Measurements from ENCODE around the gene ART4. TPM values are rescaled to one million over a fixed set of nuclear protein-coding genes. Genes with fewer than 3 reads are reported as not detected.

The ART4 gene, protein sequence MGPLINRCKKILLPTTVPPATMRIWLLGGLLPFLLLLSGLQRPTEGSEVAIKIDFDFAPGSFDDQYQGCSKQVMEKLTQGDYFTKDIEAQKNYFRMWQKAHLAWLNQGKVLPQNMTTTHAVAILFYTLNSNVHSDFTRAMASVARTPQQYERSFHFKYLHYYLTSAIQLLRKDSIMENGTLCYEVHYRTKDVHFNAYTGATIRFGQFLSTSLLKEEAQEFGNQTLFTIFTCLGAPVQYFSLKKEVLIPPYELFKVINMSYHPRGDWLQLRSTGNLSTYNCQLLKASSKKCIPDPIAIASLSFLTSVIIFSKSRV
- not detected in 2 replicates for total RNA-seq (2014; rRNA removed; shearing (Covaris generic))
- not detected in 2 replicates for polyA plus RNA-seq (2015; cell fraction: cytosol; rRNA removed)
- polyA plus RNA-seq (2015; cell fraction: nucleus; rRNA removed): not detected in 2 replicates

DNA sequence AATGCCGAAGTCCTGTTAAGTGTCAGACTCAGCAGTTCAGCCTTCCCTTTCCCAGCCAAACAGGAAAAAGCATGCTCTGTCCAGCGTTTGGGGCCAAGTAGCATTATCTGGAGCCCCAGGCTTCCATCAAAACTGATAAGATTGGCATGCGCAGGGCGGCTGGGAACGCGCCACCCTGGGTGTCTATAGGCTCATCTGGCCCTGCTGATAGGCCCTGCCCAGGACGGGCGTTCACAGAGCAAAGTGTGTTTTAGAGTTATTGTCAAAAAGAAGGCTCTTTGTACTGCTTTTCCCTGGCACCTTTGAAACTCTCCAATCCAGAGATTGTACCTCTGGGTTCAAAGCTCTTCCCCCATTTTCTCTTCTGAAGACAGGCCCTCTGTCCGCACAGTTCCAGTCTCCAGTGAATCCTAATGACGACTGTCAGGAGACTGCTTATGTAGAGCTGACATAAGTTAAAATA lies at the start of gene ART4:
ART4 (minus strand) TSS at position 102 of the 463 bp plus-strand sequence. CDS start 413 bp downstream, outside the sequence.
- DNase-seq (ENCODE audit: low read depth, low spot score): no peak
- in situ Hi-C loops (cut with HindIII; ENCODE audit: low pct_unique_long_range_greater_than_20kb, low sequenced_read_pairs): no loop called here

DNA sequence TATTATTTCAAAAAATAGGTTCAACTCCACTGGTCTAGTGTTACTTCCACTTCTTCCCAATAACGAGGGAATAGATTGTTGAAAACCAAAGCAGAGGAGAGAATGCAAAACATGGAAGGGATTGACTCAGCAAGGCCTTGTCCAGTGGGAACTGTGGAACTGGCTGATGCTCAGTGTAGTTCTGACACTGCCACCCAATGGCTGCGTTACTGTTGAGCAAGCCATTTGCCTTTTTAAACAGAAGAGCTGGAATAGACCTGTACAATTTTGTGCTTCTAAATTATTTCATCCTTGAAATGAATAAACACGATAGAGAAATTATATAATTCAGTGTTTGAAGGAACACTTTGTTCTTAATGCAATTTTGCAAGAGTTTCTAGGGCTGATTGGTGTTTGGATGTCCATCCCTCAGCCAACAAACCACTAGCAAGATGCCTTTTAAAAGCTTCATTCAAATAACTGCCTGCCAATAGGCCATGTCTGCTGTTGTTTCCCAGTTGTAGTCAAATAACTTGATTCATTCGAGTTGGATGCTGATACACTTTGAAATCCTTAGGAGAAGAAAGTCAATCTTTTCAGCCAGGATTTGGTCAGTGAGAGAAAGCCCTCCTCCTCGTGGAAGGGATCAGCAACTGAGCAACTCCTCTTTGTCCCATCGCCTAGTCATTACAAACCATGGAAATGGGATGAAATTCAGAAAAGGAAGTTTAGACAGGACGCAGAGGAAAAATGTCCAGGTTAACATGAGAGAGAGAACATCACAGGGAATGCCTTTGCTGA lies 49.6 kb upstream of the ART4 start:
- in situ Hi-C loops (cut with HindIII; ENCODE audit: low pct_unique_long_range_greater_than_20kb, low sequenced_read_pairs): no loop called here
- peak; percentile 84 for DNase-seq (ENCODE audit: low read depth, low spot score)

DNA sequence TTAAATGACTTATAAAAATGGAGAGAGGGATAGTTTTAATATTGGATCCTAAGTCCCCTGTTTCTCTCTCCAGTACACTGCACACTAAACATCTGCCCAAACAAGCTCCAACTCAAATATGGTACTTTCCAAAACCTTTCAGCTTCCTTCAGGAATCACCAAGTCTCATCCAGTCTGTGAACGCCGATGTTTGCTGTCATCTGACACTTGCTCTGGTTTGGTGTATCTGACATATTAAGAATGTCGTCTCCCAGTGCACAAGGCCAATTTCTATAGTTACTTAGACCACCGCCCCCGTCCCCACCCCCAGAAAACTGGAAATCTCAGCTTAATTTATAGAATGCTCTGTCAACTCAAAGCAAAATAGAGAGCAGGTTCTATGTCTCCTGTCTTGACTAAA lies 47.4 kb upstream of the ART4 start:
- no peak for DNase-seq (ENCODE audit: low read depth, low spot score)
- in situ Hi-C loops (cut with HindIII; ENCODE audit: low pct_unique_long_range_greater_than_20kb, low sequenced_read_pairs): no loop called here

DNA sequence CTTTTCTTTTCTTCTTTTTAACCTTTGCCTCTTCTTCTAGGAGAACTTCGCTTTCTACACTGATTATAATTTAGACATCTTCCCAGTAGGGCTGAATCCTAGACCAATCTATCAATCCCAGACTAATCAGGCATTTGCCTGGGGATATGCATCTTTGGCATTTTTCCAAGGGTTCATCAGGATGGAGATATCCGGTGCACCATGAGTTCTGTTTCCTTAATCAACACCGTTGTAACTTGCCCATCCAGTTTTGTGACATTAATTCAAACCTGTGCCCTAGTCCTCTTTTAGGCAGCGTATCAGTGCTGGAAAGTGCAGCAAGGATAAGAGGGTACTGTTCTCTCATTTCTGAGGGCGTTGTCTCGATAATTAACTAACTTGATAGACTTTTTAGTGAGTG lies 42.9 kb upstream of the ART4 start:
- in situ Hi-C loops (cut with HindIII; ENCODE audit: low pct_unique_long_range_greater_than_20kb, low sequenced_read_pairs): no loop called here
- no peak for DNase-seq (ENCODE audit: low read depth, low spot score)

DNA sequence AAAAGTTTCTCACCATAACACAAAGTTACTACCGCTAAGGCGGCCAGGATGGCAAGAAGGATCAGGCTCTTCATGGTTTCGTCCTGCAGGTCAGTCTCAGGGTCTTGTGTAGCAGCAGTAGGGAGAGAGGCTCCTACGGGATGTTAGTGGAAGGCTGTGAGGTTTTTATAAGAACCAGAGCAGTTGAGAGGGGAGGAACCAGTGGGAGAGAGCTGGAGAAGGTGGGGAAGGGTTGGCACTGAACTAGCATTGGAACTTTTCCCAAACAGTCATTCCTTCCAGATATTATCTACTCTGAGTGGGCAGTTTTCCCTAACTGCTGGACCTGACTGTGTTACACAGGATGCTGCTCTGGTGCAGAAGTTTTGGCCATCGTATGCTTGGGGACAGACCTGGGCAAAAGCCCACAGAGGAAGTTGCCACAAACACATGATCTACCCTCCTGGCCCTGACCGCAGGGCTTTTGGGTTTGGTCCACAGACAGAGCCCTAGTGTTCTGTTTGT lies 42.4 kb upstream of the ART4 start, which contains the start of gene MGP:
MGP (minus strand) TSS at position 137 of the 504 bp plus-strand sequence; CDS start at position 74, 63 bp downstream.
- DNase-seq (ENCODE audit: low read depth, low spot score): peak; percentile 38
- in situ Hi-C loops (cut with HindIII; ENCODE audit: low pct_unique_long_range_greater_than_20kb, low sequenced_read_pairs): no loop called here

DNA sequence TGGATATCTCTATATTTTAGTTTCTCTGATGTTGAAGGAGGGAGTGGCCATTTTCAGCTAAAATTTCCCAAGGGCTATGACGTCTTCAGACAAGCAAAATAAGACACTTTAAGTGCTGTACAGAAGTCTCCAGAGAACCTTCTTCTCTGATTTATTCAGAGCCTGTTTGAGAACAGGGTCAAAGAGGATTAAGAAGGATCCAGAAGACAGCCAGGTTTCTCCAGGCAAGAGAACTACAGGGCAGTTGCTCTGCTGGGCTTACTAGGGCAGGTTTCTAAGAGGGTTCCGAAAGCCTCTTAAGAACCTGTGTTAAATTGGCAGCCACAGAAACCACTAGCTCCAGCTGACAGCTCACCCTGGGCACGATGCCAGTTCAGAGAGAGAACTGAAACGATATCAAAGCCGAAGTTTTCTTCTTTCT lies 41.1 kb upstream of the ART4 start:
- DNase-seq (ENCODE audit: low read depth, low spot score): peak; percentile 87
- in situ Hi-C loops (cut with HindIII; ENCODE audit: low pct_unique_long_range_greater_than_20kb, low sequenced_read_pairs): no loop called here

DNA sequence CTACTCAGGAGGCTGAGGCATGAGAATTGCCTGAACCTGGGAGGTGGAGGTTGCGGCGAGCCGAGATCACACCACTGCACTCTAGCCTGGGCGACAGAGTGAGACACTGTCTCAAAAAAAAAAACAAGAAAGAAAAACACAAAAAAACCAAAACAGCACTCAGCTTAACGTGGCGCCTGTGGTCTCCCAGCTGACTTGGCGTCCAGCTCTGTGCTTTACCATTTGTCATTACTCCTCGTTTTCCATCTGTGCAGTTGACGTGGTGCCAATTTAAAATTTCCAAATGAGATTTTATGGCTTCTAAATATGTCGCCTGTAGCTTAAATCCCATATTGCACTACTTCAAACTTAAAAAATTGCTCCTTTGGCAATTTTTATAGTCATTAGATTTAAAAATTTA lies 40.4 kb upstream of the ART4 start:
- DNase-seq (ENCODE audit: low read depth, low spot score): no peak
- in situ Hi-C loops (cut with HindIII; ENCODE audit: low pct_unique_long_range_greater_than_20kb, low sequenced_read_pairs): no loop called here

DNA sequence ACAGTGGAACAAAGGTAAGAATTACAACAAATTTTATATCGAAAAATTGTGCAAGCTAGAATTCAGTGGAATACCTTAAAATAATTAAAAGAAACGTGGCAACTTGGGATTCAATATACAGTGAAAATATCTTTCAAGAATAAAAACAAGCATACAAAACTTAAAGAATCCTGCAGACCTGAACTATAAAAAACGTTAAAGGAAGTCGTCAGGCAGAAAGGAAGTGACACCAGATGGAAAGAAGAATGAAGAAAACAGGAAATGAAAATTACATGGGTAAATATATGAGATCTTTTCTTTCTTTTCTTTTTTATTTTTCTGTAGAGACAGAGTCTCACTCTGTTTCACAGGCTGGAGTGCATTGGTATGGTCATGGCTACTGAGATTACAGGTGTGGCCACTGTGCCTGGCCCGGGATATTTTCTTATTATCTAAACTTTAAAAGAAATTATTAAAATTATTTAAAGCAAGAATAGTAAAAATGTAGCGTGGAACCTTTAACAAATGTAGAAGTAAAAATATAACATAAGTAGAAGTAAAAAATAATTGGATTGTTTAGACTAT lies 37.6 kb upstream of the ART4 start:
- in situ Hi-C loops (cut with HindIII; ENCODE audit: low pct_unique_long_range_greater_than_20kb, low sequenced_read_pairs): no loop called here

DNA sequence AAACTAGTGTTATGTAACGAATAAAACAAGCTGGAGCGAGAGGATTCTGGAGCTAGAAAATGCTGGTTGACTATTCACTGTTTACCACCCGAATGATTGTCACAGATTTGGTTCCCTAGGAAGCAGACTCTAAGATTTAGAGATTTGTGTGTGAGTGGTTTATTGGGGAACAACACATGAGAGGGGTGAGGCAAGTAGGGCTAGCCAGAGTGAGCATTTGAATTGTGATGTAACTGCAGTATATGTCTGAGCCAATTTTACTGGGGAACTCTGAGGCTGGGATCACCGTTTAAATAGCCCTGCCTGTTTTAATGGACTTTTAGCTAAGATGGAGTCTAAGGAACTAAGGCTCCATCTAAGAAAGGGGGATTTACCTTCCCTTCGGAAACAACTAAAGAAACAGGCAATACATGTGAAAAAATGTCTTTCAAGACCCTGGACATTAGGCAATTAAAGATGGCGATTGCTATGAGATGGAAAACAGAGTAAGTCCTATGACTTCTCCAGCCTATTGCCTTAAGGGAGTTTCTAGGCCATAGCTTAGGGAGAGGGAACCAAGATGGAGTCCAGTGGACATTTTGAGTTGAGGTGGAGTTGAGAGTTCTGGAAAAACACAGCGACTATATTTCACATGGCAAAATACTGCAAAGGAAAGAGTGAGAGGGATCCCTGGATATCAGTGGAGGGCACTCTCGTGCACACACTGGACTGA lies 36.1 kb upstream of the ART4 start:
- DNase-seq (ENCODE audit: low read depth, low spot score): no peak
- in situ Hi-C loops (cut with HindIII; ENCODE audit: low pct_unique_long_range_greater_than_20kb, low sequenced_read_pairs): no loop called here

More for the DNA sequence above, 37.6 kb upstream of the ART4 start:
- DNase-seq (ENCODE audit: low read depth, low spot score): no peak

DNA sequence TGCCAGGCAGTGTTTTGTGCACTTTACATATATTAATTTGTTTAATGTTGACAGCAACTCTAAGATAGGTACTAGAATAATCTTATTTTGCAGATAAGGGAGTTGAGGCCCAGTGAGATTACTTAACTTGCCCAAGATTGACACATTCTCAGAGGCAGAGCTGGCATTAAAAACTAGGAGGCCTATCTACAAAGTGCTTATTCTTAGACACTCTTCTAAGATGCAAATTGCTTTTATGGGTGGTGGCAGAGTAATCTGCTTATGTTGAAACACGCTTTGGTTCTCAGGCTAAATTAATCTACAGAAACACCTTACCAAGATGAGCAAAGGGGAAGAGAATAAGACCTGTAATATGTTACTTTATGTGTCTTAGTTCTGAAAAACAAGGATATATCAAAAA lies 35.2 kb upstream of the ART4 start:
- in situ Hi-C loops (cut with HindIII; ENCODE audit: low pct_unique_long_range_greater_than_20kb, low sequenced_read_pairs): no loop called here
- no peak for DNase-seq (ENCODE audit: low read depth, low spot score)

DNA sequence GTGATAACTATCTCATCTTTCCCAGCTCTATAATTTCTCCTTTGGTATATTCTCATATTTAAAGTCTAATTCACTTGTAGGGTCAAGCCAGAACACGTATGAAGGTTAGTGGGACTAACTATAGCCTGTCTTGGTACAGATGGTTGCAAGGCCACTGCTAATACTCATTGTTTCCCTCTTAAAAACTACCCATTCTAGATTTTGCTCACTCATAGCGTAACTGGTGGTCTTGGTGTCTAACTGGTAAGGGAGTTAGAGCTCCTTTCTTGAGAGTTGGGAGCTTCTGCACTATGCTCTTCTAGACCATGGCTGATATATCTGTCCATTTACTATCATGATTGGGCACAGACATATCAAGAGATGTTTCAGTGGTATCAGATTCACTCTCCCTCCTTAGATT lies 33.5 kb upstream of the ART4 start:
- in situ Hi-C loops (cut with HindIII; ENCODE audit: low pct_unique_long_range_greater_than_20kb, low sequenced_read_pairs): no loop called here
- DNase-seq (ENCODE audit: low read depth, low spot score): no peak

DNA sequence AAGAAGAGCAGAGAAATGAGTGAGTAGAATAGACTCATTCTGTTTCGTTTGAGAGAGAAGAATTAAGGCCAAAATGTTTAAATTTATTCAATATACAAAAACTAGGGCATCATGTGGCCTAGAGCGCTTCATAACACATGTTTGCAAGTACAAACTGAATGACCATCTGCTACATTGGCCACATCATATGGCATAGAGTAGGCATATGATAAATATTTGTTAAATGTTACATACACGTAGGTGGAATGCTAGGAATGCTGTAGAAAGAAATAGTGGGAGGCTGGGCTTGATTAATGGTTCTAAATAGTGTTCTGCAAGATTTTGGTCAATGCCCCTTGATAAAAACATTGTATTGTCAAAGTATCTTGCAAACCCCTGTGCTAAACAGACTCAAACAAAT lies 31.6 kb upstream of the ART4 start:
- in situ Hi-C loops (cut with HindIII; ENCODE audit: low pct_unique_long_range_greater_than_20kb, low sequenced_read_pairs): no loop called here
- DNase-seq (ENCODE audit: low read depth, low spot score): no peak

DNA sequence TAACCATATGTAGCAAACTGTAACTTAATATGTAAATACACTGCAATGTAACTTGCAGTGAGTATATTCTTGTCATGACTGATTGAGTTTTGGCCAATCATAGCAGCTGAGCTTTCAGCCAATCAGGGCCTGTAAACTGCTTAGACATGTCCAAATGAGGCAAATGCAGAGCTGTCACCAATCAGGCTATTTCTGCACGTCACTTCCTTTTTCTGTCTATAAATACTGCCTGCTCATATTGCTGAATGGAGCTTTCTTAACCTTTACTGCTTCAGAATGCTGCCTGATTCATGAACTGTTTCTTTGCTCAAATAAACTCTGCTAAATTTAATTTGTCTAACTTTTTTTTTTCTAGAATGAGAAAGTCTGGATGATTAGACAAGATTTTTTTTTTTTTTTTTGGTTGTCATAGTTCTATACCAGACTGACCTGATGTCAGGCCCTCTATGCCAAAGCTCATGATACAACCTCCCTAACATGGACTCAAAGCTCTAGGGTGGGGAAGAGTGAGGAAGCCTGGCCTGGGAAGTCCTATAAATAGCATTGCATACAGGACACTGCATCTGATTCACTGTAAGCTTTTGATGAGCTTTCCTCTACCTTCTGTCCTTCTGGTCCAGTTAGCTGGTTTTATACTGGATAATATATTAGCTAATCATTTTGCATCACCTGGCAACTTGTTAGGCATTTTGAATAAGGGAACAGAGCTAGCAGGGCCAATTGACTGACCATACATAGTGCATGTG lies 30.3 kb upstream of the ART4 start:
- in situ Hi-C loops (cut with HindIII; ENCODE audit: low pct_unique_long_range_greater_than_20kb, low sequenced_read_pairs): no loop called here

DNA sequence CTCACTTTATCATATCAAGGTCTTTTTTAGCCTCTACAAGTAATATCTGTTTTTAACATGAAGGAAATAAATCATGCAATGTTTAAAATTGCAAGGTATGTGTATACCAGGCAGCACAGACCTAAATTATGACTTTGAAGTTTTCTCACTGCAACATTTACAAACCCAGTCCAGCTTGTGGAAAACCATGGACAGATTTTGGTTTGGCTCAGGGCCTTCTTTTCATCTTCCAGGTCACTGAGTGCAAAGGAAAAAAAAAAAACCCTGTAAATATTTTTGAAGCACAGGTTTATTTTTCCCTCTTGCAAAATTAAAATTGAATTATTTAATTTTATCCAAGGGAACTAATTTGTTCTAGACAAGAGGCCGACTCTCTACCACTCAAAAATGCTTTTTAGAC lies 28.6 kb upstream of the ART4 start:
- DNase-seq (ENCODE audit: low read depth, low spot score): no peak
- in situ Hi-C loops (cut with HindIII; ENCODE audit: low pct_unique_long_range_greater_than_20kb, low sequenced_read_pairs): no loop called here

More for the DNA sequence above, 30.3 kb upstream of the ART4 start:
- DNase-seq (ENCODE audit: low read depth, low spot score): no peak

DNA sequence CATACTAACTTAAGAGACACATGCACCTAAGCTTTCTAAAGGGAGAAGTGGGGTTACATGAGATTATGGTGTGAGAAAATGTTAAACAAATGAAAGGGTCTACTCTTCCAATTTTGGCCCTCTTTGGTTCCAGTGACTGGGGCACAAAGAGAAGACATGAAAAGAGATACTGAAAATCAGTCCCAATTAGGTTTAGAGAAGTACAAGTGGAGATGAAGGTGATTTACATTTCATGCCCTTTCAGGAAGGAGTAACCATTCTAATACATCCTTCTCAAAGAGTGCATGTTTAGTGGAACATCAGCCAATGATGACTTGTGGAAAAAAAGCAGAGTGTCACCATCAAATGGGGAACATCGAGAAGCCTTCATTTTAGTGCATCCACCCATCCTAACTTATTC lies 27.9 kb upstream of the ART4 start:
- no peak for DNase-seq (ENCODE audit: low read depth, low spot score)
- in situ Hi-C loops (cut with HindIII; ENCODE audit: low pct_unique_long_range_greater_than_20kb, low sequenced_read_pairs): no loop called here

DNA sequence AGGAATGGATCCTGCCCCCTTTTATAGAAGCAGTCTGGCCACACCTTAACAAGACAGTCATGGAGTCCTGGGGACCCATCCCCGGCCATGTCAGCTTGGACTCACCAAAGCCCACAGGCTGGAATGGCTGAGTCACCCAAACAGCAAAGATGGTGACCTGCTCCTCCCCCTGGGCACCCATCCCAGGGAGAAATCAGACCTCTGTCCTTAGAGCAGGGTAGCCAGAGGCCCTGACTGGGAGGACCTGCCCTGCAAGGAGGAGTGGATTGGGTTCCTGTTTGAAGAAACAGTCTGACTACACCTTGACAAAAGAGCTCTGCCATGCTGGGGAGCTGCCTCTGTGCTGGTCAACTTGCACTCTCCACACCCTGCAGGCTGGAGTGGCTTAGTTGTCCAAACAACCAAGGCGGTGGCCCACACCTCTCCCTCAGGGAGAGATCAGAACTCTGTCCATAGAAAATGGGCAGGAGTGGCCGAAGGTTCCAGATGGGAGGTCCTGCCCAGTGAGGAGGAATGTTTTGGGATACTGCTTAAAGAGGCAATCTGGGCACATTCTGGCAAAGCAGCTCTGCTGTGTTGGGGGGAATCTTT lies 25.7 kb upstream of the ART4 start:
- in situ Hi-C loops (cut with HindIII; ENCODE audit: low pct_unique_long_range_greater_than_20kb, low sequenced_read_pairs): no loop called here
- no peak for DNase-seq (ENCODE audit: low read depth, low spot score)

DNA sequence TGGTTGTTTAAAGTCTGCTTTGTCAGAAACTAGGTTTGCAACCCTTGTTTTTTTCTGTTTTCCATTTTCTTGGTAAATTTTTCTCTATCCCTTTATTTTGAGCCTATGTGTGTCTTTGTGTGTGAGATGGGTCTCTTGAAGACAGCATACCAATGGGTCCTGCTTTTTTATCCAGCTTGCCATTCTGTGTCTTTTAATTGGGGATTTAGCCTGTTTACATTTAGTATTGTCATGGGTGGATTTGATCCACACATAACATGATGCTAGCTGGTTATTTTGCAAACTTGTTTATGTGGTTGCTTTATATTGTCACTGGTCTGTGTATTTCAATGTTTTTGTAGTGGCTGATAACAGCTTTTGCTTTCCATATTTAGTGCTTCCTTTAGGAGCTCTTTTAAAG lies 17.2 kb upstream of the ART4 start:
- no peak for DNase-seq (ENCODE audit: low read depth, low spot score)
- in situ Hi-C loops (cut with HindIII; ENCODE audit: low pct_unique_long_range_greater_than_20kb, low sequenced_read_pairs): no loop called here

All from SK-MEL-5 (cell line).